ENCODE data around the gene TEX28.
"Not testable (repeated sequence)": the region's sequence is repeated elsewhere in the genome, so short reads cannot be mapped to it uniquely, and the experiment has no call there.

Gene TEX28
- long read RNA-seq, donor 1: 0 reads
- long read RNA-seq, donor 2: 0 reads
- long read RNA-seq, donor 3: 0 reads
- long read RNA-seq, donor 4: 0 reads
- long read RNA-seq, donor 5: 0 reads
- long read RNA-seq, donor 6: 0 reads
- long read RNA-seq, donor 7: 0 reads
- long read RNA-seq, donor 8: 0 reads

DNA sequence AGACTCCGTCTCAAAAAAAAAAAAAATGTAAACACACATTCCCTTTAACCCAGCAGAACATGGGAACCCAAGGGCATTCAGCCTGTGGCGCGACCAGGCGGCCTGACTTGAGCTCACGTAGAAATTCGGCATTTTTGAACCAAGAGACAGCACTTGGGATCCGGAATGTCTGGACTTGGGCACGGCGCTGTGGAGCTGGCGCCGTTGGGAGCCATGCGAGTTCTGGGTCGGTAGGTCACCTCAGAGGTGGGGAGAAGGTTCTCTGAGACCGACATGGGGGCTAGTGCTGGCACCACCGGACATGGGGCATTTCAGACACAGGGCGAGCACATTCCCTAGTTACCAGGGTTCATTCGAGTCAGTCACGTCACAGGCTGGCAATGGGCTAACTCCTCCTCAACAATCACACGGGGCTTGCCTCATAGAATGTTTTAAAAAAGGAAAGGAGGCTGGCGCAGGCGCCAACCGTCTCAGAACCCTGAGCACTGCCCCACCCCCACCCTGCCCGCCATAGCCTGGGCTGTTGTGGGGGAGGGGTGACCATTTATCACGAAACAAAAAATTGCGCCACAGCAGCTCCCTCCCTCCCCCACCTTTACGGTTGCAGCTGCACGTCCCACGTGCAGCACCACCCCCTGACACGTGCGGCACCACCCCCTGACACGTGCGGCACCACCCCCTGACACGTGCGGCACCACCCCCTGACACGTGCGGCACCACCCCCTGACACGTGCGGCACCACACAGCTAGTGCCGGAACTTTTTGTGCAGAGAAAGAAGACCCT is at the start of gene TEX28:
TSS of gene TEX28 (minus strand) at position 334 of the 784 bp plus-strand sequence. CDS start 3,007 bp downstream, outside the sequence.
- no peak for DNase-seq

DNA sequence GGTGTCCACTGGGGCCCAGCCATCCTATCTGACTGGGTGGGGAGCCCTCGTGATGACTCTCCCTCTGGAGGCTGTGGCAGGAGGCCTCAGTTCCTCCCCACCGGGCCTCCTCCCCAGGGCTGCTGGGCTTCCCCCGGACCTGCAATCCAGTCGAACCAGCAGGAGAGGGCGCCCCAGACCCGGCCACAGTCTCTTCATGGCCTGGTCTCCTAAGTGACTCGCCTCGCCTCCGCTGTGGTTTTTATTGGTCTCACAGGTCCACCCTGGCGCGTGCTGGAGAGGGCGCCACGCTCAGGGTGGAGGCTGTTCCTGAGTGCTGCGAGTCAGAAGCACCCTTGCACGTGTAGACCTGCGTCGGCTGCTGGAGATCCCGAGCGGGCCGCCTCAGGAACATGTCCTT is 48.7 kb upstream of the TEX28 start:
- not testable (repeated sequence) for DNase-seq

DNA sequence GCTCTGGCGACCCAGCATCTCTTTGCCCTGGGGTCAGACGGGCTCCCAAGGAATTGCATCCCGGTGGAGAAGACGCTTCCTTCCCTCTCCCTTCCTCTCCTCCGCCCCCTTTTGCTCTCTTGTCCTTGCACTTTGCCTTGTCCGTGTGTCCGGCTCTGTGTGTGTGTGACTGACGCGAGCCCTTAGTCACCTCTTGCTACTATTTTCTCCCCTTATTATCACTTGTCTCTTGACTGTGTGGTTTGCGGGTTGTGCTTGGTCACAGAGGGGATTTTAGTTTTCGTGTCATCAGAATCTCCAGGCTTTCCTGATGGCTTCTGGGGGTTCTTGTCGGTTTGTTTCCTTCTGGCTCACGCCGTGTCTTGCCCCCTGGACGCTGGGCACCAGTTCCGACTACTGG is 48.1 kb upstream of the TEX28 start:
- not testable (repeated sequence) for DNase-seq

GRCh38 chrX:154341399-154342298 is 46.7 kb upstream of the TEX28 start:
- not testable (repeated sequence) for DNase-seq

DNA sequence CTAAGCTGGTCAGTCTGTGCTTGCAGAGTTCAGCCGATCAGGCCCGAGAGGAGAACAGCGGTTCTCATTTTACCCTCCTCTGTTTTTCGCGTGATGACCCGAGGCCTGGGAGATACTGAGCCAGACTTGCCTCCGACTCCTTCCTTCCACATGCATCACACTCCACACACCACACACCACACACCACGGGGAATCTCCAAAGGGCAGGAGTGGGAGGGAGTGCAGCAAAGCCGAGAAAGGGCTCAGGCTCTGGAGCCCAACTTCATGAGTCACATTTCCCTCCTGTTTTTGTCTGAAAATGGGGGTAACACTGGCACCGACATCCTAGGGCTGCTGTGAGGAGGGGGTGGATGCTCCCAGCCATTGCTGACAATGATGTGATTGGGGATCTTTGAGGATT is 39.6 kb upstream of the TEX28 start:
- no peak for DNase-seq

GRCh38 chrX:154333837-154334271 is 38.9 kb upstream of the TEX28 start:
- no peak for DNase-seq

- DNase-seq: no peak
Measured at GRCh38 chrX:154333116-154333515, 38.2 kb upstream of the TEX28 start.

- DNase-seq: no peak
Measured at GRCh38 chrX:154332561-154332960, 37.6 kb upstream of the TEX28 start.

- DNase-seq: no peak
Measured at GRCh38 chrX:154329294-154329693, 34.4 kb upstream of the TEX28 start.

GRCh38 chrX:154328646-154329045 is 33.7 kb upstream of the TEX28 start:
- no peak for DNase-seq

- DNase-seq: no peak
Measured at GRCh38 chrX:154327038-154327820, 32.3 kb upstream of the TEX28 start.

DNA sequence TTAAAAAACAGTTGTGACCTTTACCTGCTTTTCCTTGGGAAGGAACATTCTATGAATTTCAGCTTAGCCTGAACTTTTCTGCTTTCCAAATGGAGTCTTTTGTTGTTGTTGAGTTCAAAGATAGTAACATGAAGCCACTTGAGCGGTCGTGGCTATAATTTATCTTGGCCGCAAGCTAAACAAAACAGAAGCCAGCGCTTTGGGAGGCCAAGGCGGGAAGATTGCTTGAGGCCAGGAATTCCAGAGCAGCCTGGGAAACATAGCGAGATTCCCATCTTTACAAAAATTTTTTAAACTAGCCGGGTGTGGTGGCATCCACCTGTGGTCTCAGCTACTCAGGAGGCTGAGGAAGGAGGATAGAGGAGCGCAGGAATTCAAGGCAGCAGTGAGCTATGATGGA is 30.6 kb upstream of the TEX28 start:
- DNase-seq: no peak

DNA sequence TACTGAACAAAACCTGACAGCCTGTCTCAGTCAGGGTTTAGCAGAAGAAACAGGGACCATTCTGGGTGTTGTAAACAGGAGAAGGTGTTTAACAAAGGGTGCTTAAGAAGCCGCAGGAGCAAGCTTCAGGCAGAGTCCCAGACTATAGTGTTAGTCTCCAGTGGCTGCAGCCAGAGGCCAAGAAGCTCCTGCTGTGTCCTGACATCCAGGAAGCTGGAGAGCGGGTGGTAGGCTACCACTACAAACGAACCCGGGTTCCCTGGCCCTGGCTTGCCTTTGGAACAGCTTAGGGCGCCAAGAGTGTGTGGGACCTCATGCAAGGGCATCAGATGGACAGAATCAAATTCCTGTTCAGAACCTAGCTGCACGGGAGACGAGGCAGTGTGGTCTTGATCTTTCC is 28.6 kb upstream of the TEX28 start:
- no peak for DNase-seq

DNA sequence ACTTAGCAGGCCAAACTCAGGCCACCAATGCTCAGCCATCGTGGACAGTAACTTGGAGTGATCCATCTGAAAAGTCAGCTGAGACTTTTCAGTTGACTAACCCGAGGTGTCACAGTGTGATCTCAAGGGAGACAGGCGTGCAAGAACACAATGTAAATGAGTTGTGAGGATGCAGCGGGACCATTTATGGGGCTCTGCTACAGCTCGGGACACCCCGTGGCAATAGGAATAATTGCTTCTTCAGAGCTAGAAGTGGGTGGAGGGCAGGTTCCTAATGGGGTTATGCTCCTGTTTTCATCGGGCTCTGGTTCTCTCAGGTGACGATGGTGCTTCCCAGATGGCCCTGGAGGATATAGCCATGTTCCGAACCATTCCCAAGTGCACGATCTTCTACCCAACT is 28.0 kb upstream of the TEX28 start:
- no peak for DNase-seq

GRCh38 chrX:154321594-154321993 is 26.7 kb upstream of the TEX28 start:
- DNase-seq: no peak

GRCh38 chrX:154321152-154321551 is 26.2 kb upstream of the TEX28 start:
- no peak for DNase-seq

- no peak for DNase-seq
Measured at GRCh38 chrX:154320406-154320805, 25.5 kb upstream of the TEX28 start.

DNA sequence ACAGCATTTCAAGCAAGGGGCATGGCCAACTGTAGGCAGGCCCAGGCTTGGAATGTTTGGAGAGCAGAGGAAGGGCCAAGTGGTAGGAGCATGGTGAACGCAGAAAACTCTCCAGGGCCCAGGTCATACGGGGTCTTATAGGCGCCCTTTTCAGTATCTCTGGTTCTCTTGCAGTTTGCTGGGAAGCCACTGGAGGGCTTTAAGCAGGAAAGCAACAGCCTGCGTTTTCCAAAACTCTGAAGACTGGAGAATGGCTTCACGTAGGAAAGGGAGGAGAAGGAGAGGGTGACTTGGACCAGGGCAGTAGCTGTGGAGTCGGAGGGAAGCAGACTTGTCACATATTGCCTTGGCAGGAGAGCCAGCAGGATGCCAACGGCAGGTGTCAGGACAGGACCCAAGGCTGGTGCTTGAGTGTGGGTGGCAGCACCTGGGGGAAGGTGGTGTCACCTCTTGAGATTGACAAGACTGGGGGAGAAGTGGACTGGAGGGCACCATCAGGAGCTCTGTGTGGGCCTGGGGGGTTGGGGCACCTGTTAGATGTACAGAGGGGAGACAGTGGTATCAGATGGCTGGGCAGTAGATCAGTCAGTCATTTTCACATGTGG is 22.6 kb upstream of the TEX28 start:
- DNase-seq: no peak

GRCh38 chrX:154315416-154315815 is 20.5 kb upstream of the TEX28 start:
- no peak for DNase-seq

- DNase-seq: no peak
Measured at GRCh38 chrX:154313147-154313546, 18.2 kb upstream of the TEX28 start.

DNA sequence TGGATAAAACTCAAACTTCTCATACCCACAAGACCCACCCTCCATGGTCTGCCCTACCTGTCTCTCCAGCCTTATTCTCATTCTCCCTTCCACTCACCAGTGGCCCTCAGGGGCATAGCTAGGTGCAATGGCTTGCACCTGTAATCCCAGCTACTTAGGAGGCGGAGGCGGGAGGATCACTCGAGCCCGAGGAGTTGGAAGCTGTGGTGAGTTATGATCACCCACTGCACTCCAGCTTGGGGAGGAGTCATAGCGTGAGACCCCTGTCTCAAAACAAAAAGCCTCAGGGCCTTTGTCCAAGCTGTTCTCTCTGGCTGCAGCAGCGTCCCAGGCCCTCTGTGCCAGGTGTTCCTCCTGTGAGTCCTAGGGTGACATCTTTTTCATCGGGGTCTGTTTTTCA is 17.2 kb upstream of the TEX28 start:
- no peak for DNase-seq
